ENCODE data around the gene TH.
"Not testable (repeated sequence)": the region's sequence is repeated elsewhere in the genome, so short reads cannot be mapped to it uniquely, and the experiment has no call there.

Gene TH

GRCh38 chr11:2194877-2195755, 23.5 kb upstream of the TH start:
- DNase-seq: peak; percentile 54

DNA sequence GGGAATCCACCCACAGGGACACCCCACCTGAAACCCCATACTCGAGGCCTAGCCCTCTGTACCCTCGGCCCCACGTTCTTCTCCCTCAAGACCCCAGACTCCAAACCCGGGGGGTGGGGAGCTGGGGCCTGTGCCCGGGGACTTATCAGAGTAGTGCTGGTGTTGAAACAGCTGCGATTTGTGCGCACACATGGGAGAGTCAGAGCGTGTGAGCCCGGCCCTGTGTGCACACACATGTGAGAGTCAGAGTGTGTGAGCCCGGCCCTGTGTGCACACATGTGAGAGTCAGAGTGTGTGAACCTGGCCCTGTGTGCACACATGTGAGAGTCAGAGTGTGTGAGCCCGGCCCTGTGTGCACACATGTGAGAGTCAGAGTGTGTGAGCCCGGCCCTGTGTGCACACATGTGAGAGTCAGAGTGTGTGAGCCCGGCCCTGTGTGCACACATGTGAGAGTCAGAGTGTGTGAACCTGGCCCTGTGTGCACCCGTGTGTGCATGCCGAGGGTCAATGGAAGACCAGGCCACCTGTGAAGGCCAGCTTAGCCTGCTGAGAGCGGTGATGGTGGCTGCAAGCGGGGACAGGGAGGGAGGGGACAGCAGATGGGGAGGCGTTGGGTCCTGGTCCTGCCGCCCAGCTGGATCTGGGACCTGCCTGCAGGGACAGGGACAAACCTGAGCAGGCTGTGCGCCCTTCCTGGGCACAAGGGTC, 22.4 kb upstream of the TH start:
- not testable (repeated sequence) for DNase-seq

DNA sequence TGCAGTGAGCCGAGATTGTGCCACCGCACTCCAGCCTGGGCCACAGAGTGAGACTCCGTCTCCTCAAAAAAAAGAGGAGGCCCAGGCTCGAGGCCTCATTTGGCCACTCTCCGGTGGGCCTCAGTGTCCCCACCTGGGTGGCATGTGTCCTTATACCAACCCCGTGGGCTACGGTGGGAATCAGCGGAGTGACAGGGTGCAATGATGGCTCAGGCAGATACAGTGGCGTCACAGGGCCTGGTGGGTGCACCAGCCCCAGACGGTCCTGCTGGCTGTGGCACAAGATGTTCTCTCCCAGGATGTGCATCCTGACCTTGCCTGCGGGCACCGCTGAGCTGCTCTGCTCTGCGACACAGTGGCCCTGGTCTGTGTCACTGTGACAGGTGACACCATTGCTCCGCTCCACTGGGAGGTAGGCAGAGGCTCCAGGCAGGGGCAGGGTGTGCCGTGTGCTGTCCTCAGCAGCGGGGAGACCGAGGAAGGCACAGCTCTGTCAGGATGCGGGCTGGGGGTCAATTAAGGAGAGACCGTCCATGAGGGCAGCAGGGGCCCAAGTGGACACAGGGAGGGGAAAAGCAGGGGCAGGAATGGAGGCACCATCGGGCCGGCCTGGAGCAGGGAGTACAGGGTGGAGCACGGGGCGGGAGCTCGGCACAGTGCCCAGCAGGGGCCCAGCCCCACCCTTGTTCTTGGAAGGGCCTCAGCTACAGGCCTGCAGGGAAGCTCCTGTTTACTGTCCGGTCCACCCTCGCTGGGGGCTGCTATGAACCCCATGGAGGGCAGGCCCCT, 21.7 kb upstream of the TH start:
- DNase-seq: no peak

- no peak for DNase-seq
Measured at GRCh38 chr11:2192435-2192834, 20.8 kb upstream of the TH start.

DNA sequence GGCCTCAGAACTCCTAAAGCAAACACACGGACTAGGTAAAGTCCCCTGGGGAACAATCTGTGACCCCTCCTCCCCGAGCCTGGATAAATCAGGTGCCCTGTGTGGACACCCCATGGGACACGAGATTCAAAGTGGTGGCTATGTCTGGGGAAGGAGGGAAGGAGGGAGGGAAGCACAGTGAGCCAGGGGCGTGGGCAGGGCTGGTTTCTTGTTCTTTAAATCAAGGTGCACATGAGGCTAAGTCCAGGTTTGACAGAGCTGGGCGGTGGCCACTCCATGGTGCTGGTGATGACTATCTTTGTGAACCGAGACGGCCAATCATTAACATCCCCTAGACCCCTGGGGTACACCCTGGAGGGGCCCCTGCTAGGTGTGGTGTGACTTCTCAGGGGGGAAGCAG, 20.3 kb upstream of the TH start:
- DNase-seq: no peak

DNA sequence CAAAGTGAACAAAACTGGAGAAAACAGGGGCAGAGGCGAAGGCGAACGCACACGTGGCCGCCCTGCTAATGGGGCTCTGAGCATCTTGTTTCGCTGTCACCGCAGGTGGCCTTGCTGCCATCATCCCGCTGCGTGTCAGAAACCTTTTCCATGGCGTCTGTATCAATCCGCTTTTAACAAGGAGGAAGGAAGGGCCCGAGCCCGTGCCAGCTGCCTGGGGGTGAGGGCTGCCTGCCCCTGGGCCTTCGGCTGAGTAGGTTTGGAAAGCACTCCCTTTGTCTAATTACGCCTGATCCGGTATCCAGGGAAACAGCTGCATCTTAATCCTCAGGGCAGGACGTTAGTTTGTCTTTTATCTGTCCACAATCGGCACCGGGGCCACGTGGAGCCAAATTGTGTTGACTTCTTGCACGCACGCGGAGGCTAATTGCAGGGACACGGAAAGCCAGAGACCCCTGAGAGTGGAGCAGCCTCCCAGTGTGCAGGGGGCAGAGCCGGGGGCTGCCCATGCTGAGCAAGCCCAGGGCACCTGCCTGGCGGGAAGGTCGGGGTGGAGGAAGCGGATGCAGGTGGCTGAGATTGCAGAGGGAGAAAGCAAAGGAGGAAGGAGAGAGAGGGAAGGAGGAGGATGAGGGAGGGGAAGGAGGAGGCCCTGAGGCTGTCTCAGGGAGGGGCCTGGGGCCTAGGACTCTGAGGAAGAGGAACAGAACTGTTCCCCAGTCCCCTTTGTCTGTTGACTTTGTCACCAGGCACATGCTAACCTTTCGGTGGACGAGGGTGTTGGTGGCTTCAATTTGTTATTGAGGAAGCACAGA, 19.2 kb upstream of the TH start:
- DNase-seq: peak; percentile 64

GRCh38 chr11:2189938-2190656, 18.5 kb upstream of the TH start:
- no peak for DNase-seq

DNA sequence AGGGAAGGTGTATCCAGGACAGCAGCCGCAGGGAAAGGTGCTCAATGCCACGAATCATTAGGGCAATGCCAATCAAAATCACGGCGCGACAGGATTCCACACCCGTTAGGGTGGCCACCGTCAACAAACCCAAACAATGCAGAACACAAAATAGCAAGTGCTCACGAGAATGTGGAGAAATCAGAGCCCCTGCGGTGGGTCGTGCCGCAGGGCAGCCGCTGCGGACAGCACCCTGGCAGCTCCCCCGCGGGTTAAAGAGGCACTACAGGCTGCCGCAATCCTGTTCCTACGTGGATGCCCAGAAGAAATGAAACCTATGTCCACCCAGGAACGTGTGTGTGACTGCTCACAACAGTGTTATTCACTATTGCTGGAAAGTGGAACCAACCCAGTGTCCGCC, 17.1 kb upstream of the TH start:
- no peak for DNase-seq

DNA sequence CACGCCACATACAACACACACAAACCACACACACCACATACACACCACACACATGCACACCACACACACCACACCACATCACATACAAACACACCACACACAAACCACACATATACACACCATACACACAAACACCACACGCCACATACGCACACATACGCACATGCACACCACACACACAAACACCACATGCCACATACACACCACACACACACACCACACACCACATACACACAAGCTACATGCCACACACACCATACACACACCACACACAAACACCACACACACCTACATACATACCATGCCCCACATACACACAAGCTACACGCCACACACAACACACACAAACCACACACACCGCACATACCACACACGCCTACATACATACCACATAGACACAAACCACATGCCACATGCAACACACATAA, 15.7 kb upstream of the TH start:
- no peak for DNase-seq

- DNase-seq: peak; percentile 78
Measured at GRCh38 chr11:2186669-2187279, 15.2 kb upstream of the TH start.

DNA sequence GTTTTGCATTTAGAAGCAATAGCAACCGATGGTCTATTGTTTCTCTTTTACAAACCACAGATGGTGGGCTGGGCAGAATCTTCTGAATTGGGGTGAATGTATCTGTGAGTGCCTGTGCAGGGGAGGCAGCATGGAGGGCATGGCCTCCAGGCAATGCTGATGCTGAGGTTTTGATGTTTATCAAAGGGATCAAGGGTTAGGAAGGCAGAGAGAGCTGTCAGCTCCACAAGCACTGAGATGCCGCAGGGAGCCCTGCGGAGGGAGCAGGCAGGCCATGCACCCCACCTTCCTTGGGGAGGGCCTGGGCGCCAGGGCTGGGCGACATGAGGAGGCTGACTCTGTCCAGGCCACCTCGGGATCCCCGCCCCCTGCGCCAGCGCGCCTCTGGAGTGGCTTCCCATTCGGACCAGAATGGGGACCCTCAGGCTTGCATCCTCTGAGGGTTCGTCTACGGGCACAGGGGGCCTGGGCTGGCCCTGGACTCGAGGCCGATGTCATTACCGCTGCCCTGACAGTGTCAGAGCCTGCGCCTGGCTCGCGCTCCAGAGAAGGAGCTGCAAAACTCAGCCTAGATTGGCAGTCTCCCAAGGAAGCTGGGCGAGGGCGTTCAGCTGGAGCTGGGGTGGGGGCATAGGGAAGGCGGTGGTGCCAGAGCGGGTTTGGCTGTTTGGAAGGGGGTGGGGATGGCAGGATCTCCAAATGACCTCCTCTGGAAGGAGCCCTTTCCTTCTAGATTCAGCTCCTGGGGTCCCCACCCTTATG, 13.9 kb upstream of the TH start:
- DNase-seq: no peak

DNA sequence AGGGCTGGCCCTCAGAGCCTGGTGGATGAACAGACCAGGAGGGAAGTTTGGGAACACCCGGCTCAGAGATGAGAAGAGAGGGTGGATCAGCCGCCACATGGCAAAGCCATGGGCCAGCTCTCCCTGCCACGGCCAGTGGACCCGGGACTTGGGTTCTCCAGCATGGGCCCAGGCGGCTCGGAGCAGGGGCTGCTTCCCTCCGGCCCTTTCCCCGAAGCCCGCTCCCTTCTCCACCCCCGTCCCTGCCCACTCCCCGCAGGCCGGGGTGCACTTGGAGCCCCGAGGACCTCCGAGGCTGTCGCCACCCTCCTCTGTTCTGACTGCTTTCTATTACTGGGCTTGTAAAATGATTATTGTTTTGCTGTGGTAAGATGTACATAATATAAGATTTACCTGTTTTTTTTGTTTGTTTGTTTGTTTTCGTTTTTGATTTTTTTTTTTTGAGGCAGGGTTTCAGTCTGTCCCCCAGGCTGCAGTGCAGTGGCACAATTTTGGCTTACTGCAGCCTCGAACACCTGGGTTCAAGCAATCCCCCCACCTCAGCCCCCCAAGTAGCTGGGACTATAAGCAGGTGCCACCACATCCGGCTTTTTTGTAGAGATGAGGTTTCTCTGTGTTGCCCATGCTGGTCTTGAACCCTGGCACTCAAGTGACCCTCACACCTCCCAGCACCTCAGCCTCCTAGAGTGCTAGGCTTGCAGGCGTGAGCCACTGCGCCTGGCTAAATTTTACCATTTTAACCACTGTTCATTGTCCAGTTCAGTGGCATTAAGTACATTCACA, 11.3 kb upstream of the TH start:
- no peak for DNase-seq

DNA sequence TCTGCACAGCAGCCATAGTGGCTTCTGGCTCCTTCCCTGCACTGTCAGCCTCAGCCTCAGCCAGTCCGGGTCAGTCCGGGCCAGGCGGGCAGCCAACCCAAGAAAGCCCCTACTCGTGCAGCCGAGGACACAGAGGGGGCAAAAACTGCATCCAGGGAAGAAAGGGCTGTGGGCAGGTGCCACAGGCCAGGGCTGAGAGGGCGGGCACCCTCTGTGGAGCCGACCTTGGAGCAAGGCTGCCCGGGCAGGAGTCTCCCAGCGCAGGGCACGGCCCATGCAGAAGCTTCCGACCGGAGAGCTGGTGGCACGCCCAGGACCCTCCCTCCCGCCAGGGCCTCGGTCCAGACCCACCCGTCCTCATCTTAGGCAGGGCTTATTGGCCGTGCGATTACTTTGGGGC, 10.5 kb upstream of the TH start:
- no peak for DNase-seq

DNA sequence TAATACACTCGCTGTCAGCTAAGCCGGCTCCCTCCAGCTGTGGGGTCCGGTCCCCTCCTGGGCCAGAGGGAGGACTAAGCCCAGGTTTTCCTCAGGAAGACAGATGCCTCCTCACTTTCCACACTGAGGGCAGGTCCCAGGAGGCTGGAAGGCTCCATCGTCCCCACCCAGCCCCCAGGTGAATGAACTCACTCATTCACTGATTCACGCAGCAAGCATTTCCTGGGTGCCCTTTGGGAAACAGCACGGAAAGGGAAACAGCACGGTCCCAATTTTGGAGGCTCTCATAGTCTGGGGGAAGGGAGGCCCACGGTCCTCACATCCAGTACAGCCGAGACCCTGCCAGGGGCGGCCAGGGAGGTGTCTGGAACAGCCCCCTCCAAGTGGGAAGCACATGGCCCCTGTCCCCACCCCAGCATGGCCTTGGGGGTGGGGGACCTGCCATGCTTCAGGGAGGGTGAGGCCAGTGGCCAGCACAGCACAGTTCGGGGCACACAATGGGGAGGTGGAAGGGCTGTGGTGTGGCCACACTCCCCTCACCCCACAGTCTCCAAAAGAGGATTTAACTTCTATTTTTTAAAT, 9.3 kb upstream of the TH start:
- DNase-seq: no peak

GRCh38 chr11:2180347-2180746, 8.7 kb upstream of the TH start:
- DNase-seq: no peak

DNA sequence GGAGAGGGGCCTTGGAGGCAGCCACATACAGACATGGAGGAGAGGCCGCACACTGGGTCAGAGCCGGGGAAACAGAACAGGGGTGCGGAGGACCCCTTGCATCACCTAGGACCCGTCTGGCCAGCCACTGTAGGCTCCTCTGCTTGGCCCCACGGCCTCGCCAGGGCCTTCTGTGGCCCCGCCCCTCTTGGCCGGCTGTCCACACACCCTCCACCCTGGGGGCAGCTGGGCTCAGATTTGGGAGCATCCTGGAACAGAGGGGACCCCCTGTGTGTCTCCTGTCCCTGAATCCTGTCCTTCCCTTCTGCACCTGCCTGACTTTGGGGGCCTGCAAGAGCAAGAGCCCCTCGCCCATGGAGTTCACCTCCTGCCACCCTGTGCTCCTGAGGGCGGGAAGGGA, 7.9 kb upstream of the TH start:
- DNase-seq: no peak

GRCh38 chr11:2178906-2179494, 7.4 kb upstream of the TH start:
- DNase-seq: peak; percentile 59

DNA sequence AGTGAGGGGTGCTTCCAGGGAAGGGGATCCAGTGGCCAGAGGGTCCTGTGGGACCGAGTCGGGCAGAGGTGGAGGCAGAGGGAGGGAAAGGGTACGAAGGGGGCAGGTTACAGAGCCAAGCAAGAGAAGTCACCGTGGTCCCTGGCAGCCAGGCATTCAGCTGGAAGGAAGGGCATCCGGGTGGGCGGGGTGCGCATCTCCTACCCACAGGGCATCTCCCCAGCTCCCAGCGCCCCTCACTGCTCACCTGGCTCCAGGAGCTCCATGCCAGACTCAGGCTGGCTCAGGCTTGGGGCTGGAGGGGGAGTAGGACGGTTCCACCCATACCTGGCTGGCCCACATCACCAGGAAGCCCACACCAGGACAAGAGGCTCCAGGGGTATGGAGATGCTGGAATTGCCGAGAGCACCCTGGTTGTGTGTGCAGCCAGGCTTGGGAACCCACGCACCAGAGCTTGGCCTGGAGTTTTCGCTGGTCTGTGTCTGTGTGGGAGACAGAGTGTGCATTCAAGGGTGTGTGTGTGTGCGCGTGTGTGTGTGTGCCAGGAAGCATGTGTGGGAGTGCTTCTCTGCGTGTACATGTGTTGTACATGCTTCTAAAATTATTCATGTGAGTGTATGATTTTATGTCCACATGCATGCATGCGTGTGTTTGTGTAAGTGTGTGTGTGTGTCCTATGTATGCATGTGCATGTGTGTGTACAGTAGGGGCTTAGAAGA, 6.6 kb upstream of the TH start:
- not testable (repeated sequence) for DNase-seq

Measured in NCI-H1436 (cell line).